ENCODE results near the gene RAB3IL1.

Gene RAB3IL1

GRCh38 chr11:61851113-61851899 lies 66.1 kb downstream of the RAB3IL1 start:
- Mint-ChIP-seq H3K27me3 (no peaks in the 10 kb centered on the region), H3K4me1 (no peaks in the 10 kb centered on the region), H3K27ac (no peak overlapping the region), H3K4me3 (no peak overlapping the region), H3K9me3 (no peaks in the 10 kb centered on the region), H3K36me3 (ENCODE audit: low read depth) (peaks cover 5% of the 10 kb centered on the region)
- DNase-seq: no peak
- ATAC-seq: no peak

- no peak for DNase-seq
- no peak overlapping the region for H3K27ac Mint-ChIP-seq
- no peak overlapping the region for H3K4me3 Mint-ChIP-seq
Observed at GRCh38 chr11:61850687-61851086, 66.7 kb downstream of the RAB3IL1 start.

DNA sequence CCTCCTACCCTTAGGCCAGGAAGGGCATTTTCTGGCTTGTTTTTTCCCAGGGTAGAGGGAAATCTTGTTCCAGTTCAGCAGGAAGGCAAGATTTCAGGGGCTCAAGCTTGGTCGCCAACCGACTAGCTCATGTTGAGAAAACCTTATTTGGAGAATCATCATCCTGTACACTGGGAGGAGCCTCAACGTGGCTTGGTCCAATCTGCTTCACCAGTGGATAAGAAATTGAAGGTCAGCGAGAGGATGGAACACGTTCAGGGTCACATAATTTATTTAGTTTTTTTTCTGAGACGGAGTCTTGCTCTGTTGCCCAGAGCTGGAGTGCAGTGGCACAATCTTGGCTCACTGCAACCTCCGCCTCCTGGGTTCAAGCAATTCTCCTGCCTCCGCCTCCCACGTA lies 68.7 kb downstream of the RAB3IL1 start:
- Mint-ChIP-seq H3K4me3 (no peak overlapping the region), H3K9me3 (no peaks in the 10 kb centered on the region), H3K36me3 (ENCODE audit: low read depth) (peaks cover 5% of the 10 kb centered on the region), H3K4me1 (no peaks in the 10 kb centered on the region), H3K27me3 (no peaks in the 10 kb centered on the region), H3K27ac (no peak overlapping the region)
- ATAC-seq (no peak), DNase-seq (no peak)

More at GRCh38 chr11:61850687-61851086, 66.7 kb downstream of the RAB3IL1 start:
- ATAC-seq: no peak
- no peaks in the 10 kb centered on the region for H3K27me3 Mint-ChIP-seq
- no peaks in the 10 kb centered on the region for H3K9me3 Mint-ChIP-seq
- H3K36me3 Mint-ChIP-seq (ENCODE audit: low read depth): peaks cover 5% of the 10 kb centered on the region
- no peaks in the 10 kb centered on the region for H3K4me1 Mint-ChIP-seq

GRCh38 chr11:61847914-61848581 lies 69.3 kb downstream of the RAB3IL1 start:
- no peaks in the 10 kb centered on the region for H3K9me3 Mint-ChIP-seq
- DNase-seq (no peak), ATAC-seq (no peak)
- no peak overlapping the region for H3K4me3 Mint-ChIP-seq
- peaks cover 5% of the 10 kb centered on the region for H3K36me3 Mint-ChIP-seq (ENCODE audit: low read depth)
- no peaks in the 10 kb centered on the region for H3K4me1 Mint-ChIP-seq
- H3K27ac Mint-ChIP-seq: no peak overlapping the region
- no peaks in the 10 kb centered on the region for H3K27me3 Mint-ChIP-seq

All from activated naive CD8-positive, alpha-beta T cell treated with anti-CD3 and anti-CD28 coated beads, Interleukin-2, amount 50 U/mL, for 24 hours (primary cell).